Breast epithelium (tissue), 3 donors: ENCODE measurements around the gene MSL2.
"Not testable (repeated sequence)": the region's sequence is repeated elsewhere in the genome, so short reads cannot be mapped to it uniquely, and the experiment has no call there.

Source experiments
- POLR2A ChIP-seq: fragments of 450-650 bp; IDR thresholded peaks from one replicate; pipeline ENCODE4 v1.6.1; 2016; ENCODE audit warnings: antibody characterized with exemption, mild to moderate bottlenecking, moderate library complexity
- TF ChIP-seq, protein P1 (sequence below), 3 donors: fragments of 450-650 bp; IDR thresholded peaks; one replicate each; pipeline ENCODE4 v1.5.1; 2016 to 2017; ENCODE audit warnings: antibody characterized with exemption in 3 of 3, mild to moderate bottlenecking in 3 of 3, moderate library complexity in 3 of 3

DNA sequence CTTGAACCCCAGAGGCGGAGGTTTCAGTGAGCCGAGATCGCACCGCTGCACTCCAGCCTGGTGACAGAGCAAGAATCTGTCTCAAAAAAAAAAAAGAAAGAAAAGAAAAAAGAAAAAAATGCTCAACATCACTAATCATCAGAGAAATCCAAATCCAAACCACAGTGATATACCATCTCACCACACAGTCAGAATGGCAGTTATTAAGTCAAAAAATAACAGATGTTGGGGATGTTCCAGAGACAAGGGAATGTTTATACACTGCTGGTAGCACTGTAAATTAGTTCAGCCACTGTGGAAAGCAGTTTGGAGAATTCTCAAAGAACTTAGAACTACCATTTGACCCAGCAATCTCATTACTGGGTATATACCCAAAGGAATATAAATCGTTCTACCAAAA is 3.1 kb upstream of the MSL2 start:
- TF ChIP-seq, protein P1, sequence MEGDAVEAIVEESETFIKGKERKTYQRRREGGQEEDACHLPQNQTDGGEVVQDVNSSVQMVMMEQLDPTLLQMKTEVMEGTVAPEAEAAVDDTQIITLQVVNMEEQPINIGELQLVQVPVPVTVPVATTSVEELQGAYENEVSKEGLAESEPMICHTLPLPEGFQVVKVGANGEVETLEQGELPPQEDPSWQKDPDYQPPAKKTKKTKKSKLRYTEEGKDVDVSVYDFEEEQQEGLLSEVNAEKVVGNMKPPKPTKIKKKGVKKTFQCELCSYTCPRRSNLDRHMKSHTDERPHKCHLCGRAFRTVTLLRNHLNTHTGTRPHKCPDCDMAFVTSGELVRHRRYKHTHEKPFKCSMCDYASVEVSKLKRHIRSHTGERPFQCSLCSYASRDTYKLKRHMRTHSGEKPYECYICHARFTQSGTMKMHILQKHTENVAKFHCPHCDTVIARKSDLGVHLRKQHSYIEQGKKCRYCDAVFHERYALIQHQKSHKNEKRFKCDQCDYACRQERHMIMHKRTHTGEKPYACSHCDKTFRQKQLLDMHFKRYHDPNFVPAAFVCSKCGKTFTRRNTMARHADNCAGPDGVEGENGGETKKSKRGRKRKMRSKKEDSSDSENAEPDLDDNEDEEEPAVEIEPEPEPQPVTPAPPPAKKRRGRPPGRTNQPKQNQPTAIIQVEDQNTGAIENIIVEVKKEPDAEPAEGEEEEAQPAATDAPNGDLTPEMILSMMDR (IDR thresholded peaks at IDR 0.05) = not testable (repeated sequence)
- not testable (repeated sequence) for TF ChIP-seq POLR2A
